ENCODE data around the gene HDHD5.

HDHD5 gene

GRCh38 chr22:17109976-17110375 is 49.1 kb downstream of the HDHD5 start:
- no peak overlapping the region for H3K9ac ChIP-seq (ENCODE audit: low read length)
- no peaks in the 10 kb centered on the region for H3K27me3 ChIP-seq (ENCODE audit: low read length)
- no peak overlapping the region for H3K4me2 ChIP-seq (ENCODE audit: low read depth, low read length, poor library complexity, severe bottlenecking)
- no peaks in the 10 kb centered on the region for H3F3A ChIP-seq (ENCODE audit: insufficient read depth)
- no peak overlapping the region for H3K27ac ChIP-seq (ENCODE audit: low read depth, low read length)
- H2AFZ ChIP-seq (ENCODE audit: low read depth, low read length, severe bottlenecking): no peak overlapping the region
- H4K20me1 ChIP-seq (ENCODE audit: low read depth, low read length): no peaks in the 10 kb centered on the region
- no peaks in the 10 kb centered on the region for H3K79me2 ChIP-seq (ENCODE audit: insufficient read depth, low read length)
- no peaks in the 10 kb centered on the region for H3K9me3 ChIP-seq (ENCODE audit: insufficient read depth, low read length)
- TF ChIP-seq CTCF (IDR thresholded peaks at IDR 0.05; ENCODE audit: insufficient read depth, low read length, poor library complexity, severe bottlenecking) (no peak), EZH2phosphoT487 (conservative IDR thresholded peaks at IDR 0.05; ENCODE audit: low read length) (no peak)
- H3K9me2 ChIP-seq (replicated peaks; ENCODE audit: insufficient read depth, low read length): no peaks in the 10 kb centered on the region
- H3K4me3 ChIP-seq (ENCODE audit: insufficient read depth, low read length, poor library complexity, severe bottlenecking): no peak overlapping the region
- H3K36me3 ChIP-seq (ENCODE audit: low read length): no peaks in the 10 kb centered on the region

GRCh38 chr22:17109113-17109865 is 49.8 kb downstream of the HDHD5 start:
- H3K9me2 ChIP-seq (replicated peaks; ENCODE audit: insufficient read depth, low read length): no peaks in the 10 kb centered on the region
- no peak overlapping the region for H3K4me3 ChIP-seq (ENCODE audit: insufficient read depth, low read length, poor library complexity, severe bottlenecking)
- H3K27ac ChIP-seq (ENCODE audit: low read depth, low read length): no peak overlapping the region
- H2AFZ ChIP-seq (ENCODE audit: low read depth, low read length, severe bottlenecking): no peak overlapping the region
- TF ChIP-seq CTCF (IDR thresholded peaks at IDR 0.05; ENCODE audit: insufficient read depth, low read length, poor library complexity, severe bottlenecking) (no peak), EZH2phosphoT487 (conservative IDR thresholded peaks at IDR 0.05; ENCODE audit: low read length) (no peak)
- H3K4me2 ChIP-seq (ENCODE audit: low read depth, low read length, poor library complexity, severe bottlenecking): no peak overlapping the region
- H3K9me3 ChIP-seq (ENCODE audit: insufficient read depth, low read length): no peaks in the 10 kb centered on the region
- no peaks in the 10 kb centered on the region for H3K79me2 ChIP-seq (ENCODE audit: insufficient read depth, low read length)
- no peaks in the 10 kb centered on the region for H3K27me3 ChIP-seq (ENCODE audit: low read length)
- H3F3A ChIP-seq (ENCODE audit: insufficient read depth): no peaks in the 10 kb centered on the region
- no peaks in the 10 kb centered on the region for H4K20me1 ChIP-seq (ENCODE audit: low read depth, low read length)
- no peaks in the 10 kb centered on the region for H3K36me3 ChIP-seq (ENCODE audit: low read length)
- H3K9ac ChIP-seq (ENCODE audit: low read length): no peak overlapping the region

- no peaks in the 10 kb centered on the region for H3F3A ChIP-seq (ENCODE audit: insufficient read depth)
- H3K4me3 ChIP-seq (ENCODE audit: insufficient read depth, low read length, poor library complexity, severe bottlenecking): no peak overlapping the region
- no peaks in the 10 kb centered on the region for H3K9me2 ChIP-seq (replicated peaks; ENCODE audit: insufficient read depth, low read length)
- no peaks in the 10 kb centered on the region for H3K36me3 ChIP-seq (ENCODE audit: low read length)
- no peak for TF ChIP-seq EZH2phosphoT487 (conservative IDR thresholded peaks at IDR 0.05; ENCODE audit: low read length)
- TF ChIP-seq CTCF (IDR thresholded peaks at IDR 0.05; ENCODE audit: insufficient read depth, low read length, poor library complexity, severe bottlenecking): no peak
- H4K20me1 ChIP-seq (ENCODE audit: low read depth, low read length): no peaks in the 10 kb centered on the region
- no peak overlapping the region for H2AFZ ChIP-seq (ENCODE audit: low read depth, low read length, severe bottlenecking)
- no peaks in the 10 kb centered on the region for H3K27me3 ChIP-seq (ENCODE audit: low read length)
- H3K9me3 ChIP-seq (ENCODE audit: insufficient read depth, low read length): no peaks in the 10 kb centered on the region
- no peak overlapping the region for H3K9ac ChIP-seq (ENCODE audit: low read length)
- no peaks in the 10 kb centered on the region for H3K79me2 ChIP-seq (ENCODE audit: insufficient read depth, low read length)
- no peak overlapping the region for H3K27ac ChIP-seq (ENCODE audit: low read depth, low read length)
- H3K4me2 ChIP-seq (ENCODE audit: low read depth, low read length, poor library complexity, severe bottlenecking): no peak overlapping the region
Observed at GRCh38 chr22:17108256-17109112, 50.6 kb downstream of the HDHD5 start.

Measured in SU-DHL-6 (cell line).